Caco-2 (cell line): ENCODE results near the gene LOX. TPM values are rescaled to one million over a fixed set of nuclear protein-coding genes. Genes with fewer than 3 reads are reported as not detected.
A peak's percentile ranks its signal among the peaks of the same experiment; 100 is the strongest.

Source experiments
- Bru-seq: library from RNA; stranded (reverse); fragments of 400-500 nt; gene quantifications from one replicate; lab custom pipeline; 2021; lab: Mats Ljungman, UMichigan
- BruChase-seq, 2 experiments: library from RNA; stranded (reverse); fragments of 400-500 nt; gene quantifications; one replicate each; lab custom pipeline; 2021; lab: Mats Ljungman, UMichigan
- BruUV-seq: library from RNA; stranded (reverse); fragments of 400-500 nt; replicated peaks from 2 replicates; lab custom pipeline; 2021; lab: Mats Ljungman, UMichigan
- CTCF ChIA-PET: fragments of 300-600 bp; sonication (Branson Sonifier 250); formaldehyde crosslinking; loops from one replicate; lab custom pipeline; 2022; ENCODE audit warnings: antibody characterized with exemption; lab: Charles Lee
- POLR2A ChIA-PET: fragments of 300-600 bp; sonication (Branson Sonifier 250); formaldehyde crosslinking; loops from one replicate; lab custom pipeline; 2022; ENCODE audit warnings: antibody characterized with exemption; lab: Charles Lee
- DNase-seq, 2 experiments: peaks; one replicate each; pipeline versions ENCODE4 v3.0.0 to v3.0.0-alpha.2; 2020 to 2022
- H3K27me3 ChIP-seq: replicated peaks from 2 replicates; pipeline ENCODE4 v1.6.0; 2011; ENCODE audit warnings: low read length; ENCODE audit not compliant: control insufficient read depth, insufficient read depth
- H3K36me3 ChIP-seq: 2 replicates; pipeline ENCODE4 v1.5.1; 2011; ENCODE audit warnings: low read length; ENCODE audit not compliant: control insufficient read depth, insufficient read depth
- H3K4me1 ChIP-seq: fragments of 250-450 bp; sonication (Bioruptor Pico); 2 replicates; pipeline ENCODE4 v1.5.1; 2020; ENCODE audit warnings: mild to moderate bottlenecking
- H3K4me3 ChIP-seq: 2 replicates; pipeline ENCODE4 v1.5.1; 2011; ENCODE audit warnings: low read depth, mild to moderate bottlenecking, control low read depth, low read length
- H3K9me3 ChIP-seq: fragments of 250-450 bp; sonication (Bioruptor Pico); 2 replicates; pipeline ENCODE4 v1.5.1; 2020; ENCODE audit warnings: mild to moderate bottlenecking, moderate library complexity
- H3K27ac Mint-ChIP-seq: one replicate; pipeline ENCODE4 v1.8.0; 2022; ENCODE audit warnings: mixed read lengths; ENCODE audit not compliant: unreplicated experiment
- H3K27me3 Mint-ChIP-seq: one replicate; pipeline ENCODE4 v1.8.0; 2022; ENCODE audit warnings: mixed read lengths; ENCODE audit not compliant: insufficient read depth, unreplicated experiment
- H3K36me3 Mint-ChIP-seq: one replicate; pipeline ENCODE4 v1.8.0; 2022; ENCODE audit warnings: mild to moderate bottlenecking, mixed read lengths; ENCODE audit not compliant: insufficient read depth, unreplicated experiment
- H3K4me1 Mint-ChIP-seq: one replicate; pipeline ENCODE4 v1.8.0; 2022; ENCODE audit warnings: low read depth, mixed read lengths; ENCODE audit not compliant: unreplicated experiment
- H3K4me3 Mint-ChIP-seq: one replicate; pipeline ENCODE4 v1.8.0; 2022; ENCODE audit warnings: mild to moderate bottlenecking, moderate library complexity, mixed read lengths; ENCODE audit not compliant: unreplicated experiment
- H3K9me3 Mint-ChIP-seq: one replicate; pipeline ENCODE4 v1.8.0; 2022; ENCODE audit warnings: mixed read lengths; ENCODE audit not compliant: unreplicated experiment
- CTCF ChIP-seq, 2 experiments: fragments of 200-600 bp in 1 of 2; IDR thresholded peaks; 1 replicate in 1 of 2; 2 replicates in 1 of 2; pipeline versions ENCODE4 v1.5.1 to v1.8.0; 2011 to 2022; ENCODE audit warnings: antibody characterized with exemption in 1 of 2, control low read depth in 1 of 2, inconsistent platforms in 1 of 2, low read depth in 1 of 2, low read length in 1 of 2, mild to moderate bottlenecking in 1 of 2, moderate library complexity in 1 of 2; ENCODE audit not compliant: insufficient read depth in 1 of 2, severe bottlenecking in 1 of 2, unreplicated experiment in 1 of 2
- intact Hi-C: fragments of 100-400 bp; cut with micrococcal nuclease; formaldehyde crosslinking; loops from one replicate; pipeline ENCODE4 v1.10.0; 2022; ENCODE audit not compliant: unreplicated experiment
- long read RNA-seq: library from polyadenylated mRNA; stranded (forward); transcript quantifications from one replicate; pipeline ENCODE4 v2.0.0, GENCODE V29; 2022
- total RNA-seq: library from RNA; stranded (reverse); gene quantifications from 2 replicates; pipeline ENCODE4 v1.2.3, GENCODE V29; 2022

LOX gene
- total RNA-seq (4.5 and 4.9 TPM in 2 replicates), Bru-seq, nascent RNA (percentile 45 among the genes with signal in this experiment), BruChase-seq, experiment 1, labeled RNA remaining after a 2-hour chase (percentile 49 among the genes with signal in this experiment), BruChase-seq, experiment 2, labeled RNA remaining after a 6-hour chase (percentile 60 among the genes with signal in this experiment)
- long read RNA-seq, full-length matches to known transcripts: 12 of 14 reads
- long read RNA-seq, partial matches to known transcripts: 1 of 14 reads
- long read RNA-seq, other reads (novel, unspliced or antisense): 1 of 14 reads

- Mint-ChIP-seq H3K4me1 (peaks cover 7% of the 10 kb centered on the region), H3K9me3 (no peaks in the 10 kb centered on the region), H3K27me3 (peaks cover 3% of the 10 kb centered on the region), H3K27ac (peak within 1 kb of the TSS; percentile 57), H3K36me3 (peaks cover 7% of the 10 kb centered on the region), H3K4me3 (peak within 1 kb of the TSS; percentile 91)
- Histone ChIP-seq H3K36me3 (no peaks in the 10 kb centered on the region), H3K27me3 (no peaks in the 10 kb centered on the region; the same call in 1 of the 2 replicates), H3K9me3 (no peaks in the 10 kb centered on the region), H3K4me1 (0 out of 2 replicates have a peak, but pooled peaks cover 6% of the 10 kb centered on the region), H3K4me3 (peak within 1 kb of the TSS; percentile 55)
- intact Hi-C loops: loop anchor here (5.0 to 10.0 kb wide), 2 partner anchors 91 to 204 kb away; no protein-coding TSS in a partner anchor
- no peak for TF ChIP-seq CTCF (IDR thresholded peaks at IDR 0.05; ENCODE audit: insufficient read depth in 1 of 2, low read depth in 1 of 2, low read length in 1 of 2, severe bottlenecking in 1 of 2, unreplicated experiment in 1 of 2)
- ChIA-PET POLR2A (interaction anchor here (0.6 kb wide), 1 partner anchor 117 kb away, joined by 7 read pairs; no protein-coding TSS in a partner anchor), CTCF (interaction anchor here (1.2 to 3.2 kb wide), 2 partner anchors 42 to 49 kb away, joined by 7 to 48 read pairs; no protein-coding TSS in a partner anchor)
- peak; percentile 40 to 45 for DNase-seq
- BruUV-seq: no TSS peak
These were observed at the start of gene LOX for GRCh38 chr5:122078116-122079110. LOX (minus strand) TSS chr5:122078259; CDS start chr5:122077985, 274 bp downstream.

- H3K9me3 ChIP-seq: no peaks in the 10 kb centered on the region
- H3K4me1 ChIP-seq: no peaks in the 10 kb centered on the region
- no peak for TF ChIP-seq CTCF (IDR thresholded peaks at IDR 0.05; ENCODE audit: insufficient read depth in 1 of 2, low read depth in 1 of 2, low read length in 1 of 2, severe bottlenecking in 1 of 2, unreplicated experiment in 1 of 2)
- no peaks in the 10 kb centered on the region for H3K4me1 Mint-ChIP-seq
- H3K9me3 Mint-ChIP-seq: no peaks in the 10 kb centered on the region
- POLR2A ChIA-PET: no interaction called here
- DNase-seq: no peak
- H3K27ac Mint-ChIP-seq: no peak overlapping the region
- intact Hi-C loops: no loop called here
- no TSS peak for BruUV-seq
- H3K4me3 Mint-ChIP-seq: no peak overlapping the region
- H3K36me3 ChIP-seq: no peaks in the 10 kb centered on the region
- CTCF ChIA-PET: no interaction called here
- H3K36me3 Mint-ChIP-seq: no peaks in the 10 kb centered on the region
- peaks cover 13% of the 10 kb centered on the region for H3K27me3 Mint-ChIP-seq
- no peak overlapping the region for H3K4me3 ChIP-seq
- H3K27me3 ChIP-seq: no peaks in the 10 kb centered on the region
These were observed 48.8 kb upstream of the LOX start for GRCh38 chr5:122126756-122127321.
